GM23248 (cell line): ENCODE measurements around the gene ALDH3A1. TPM values are rescaled to one million over a fixed set of nuclear protein-coding genes. Genes with fewer than 3 reads are reported as not detected.

Experiments used
- DNase-seq: peaks from one replicate; pipeline ENCODE4 v3.0.0-alpha.2; 2015
- H2AFZ ChIP-seq: fragments of 200-600 bp; sonication (generic); 2 replicates; pipeline ENCODE4 v1.6.1; 2016; ENCODE audit warnings: antibody characterized with exemption
- H3F3A ChIP-seq: fragments of 200-600 bp; sonication (generic); 2 replicates; pipeline ENCODE4 v1.6.1; 2016; ENCODE audit warnings: mild to moderate bottlenecking, antibody characterized with exemption, mixed run types; ENCODE audit not compliant: insufficient read depth
- H3K27ac ChIP-seq: fragments of 200-600 bp; sonication (generic); 2 replicates; pipeline ENCODE4 v1.5.1; 2016; ENCODE audit warnings: mild to moderate bottlenecking
- H3K27me3 ChIP-seq: fragments of 200-600 bp; sonication (generic); replicated peaks from 2 replicates; pipeline ENCODE4 v1.6.1; 2016; ENCODE audit warnings: mild to moderate bottlenecking; ENCODE audit not compliant: insufficient read depth
- H3K36me3 ChIP-seq: fragments of 200-600 bp; sonication (generic); 2 replicates; pipeline ENCODE4 v1.6.1; 2016; ENCODE audit warnings: low read depth, mild to moderate bottlenecking
- H3K4me1 ChIP-seq: fragments of 200-600 bp; sonication (generic); 2 replicates; pipeline ENCODE4 v1.6.1; 2016; ENCODE audit warnings: mild to moderate bottlenecking; ENCODE audit not compliant: insufficient read depth
- H3K4me2 ChIP-seq: fragments of 200-600 bp; sonication (generic); one replicate; pipeline ENCODE4 v1.6.1; 2016; ENCODE audit warnings: mild to moderate bottlenecking; ENCODE audit not compliant: unreplicated experiment
- H3K4me3 ChIP-seq: fragments of 200-600 bp; sonication (generic); 2 replicates; pipeline ENCODE4 v1.5.1; 2016; ENCODE audit warnings: mild to moderate bottlenecking
- H3K79me2 ChIP-seq: fragments of 200-600 bp; sonication (generic); 2 replicates; pipeline ENCODE4 v1.6.1; 2016; ENCODE audit warnings: mild to moderate bottlenecking; ENCODE audit not compliant: insufficient read depth
- H3K9ac ChIP-seq: fragments of 200-600 bp; sonication (generic); 2 replicates; pipeline ENCODE4 v1.6.1; 2016; ENCODE audit warnings: mild to moderate bottlenecking
- H3K9me2 ChIP-seq: fragments of 200-600 bp; sonication (generic); 2 replicates; pipeline ENCODE4 v1.6.1; 2016; ENCODE audit warnings: mixed run types, mild to moderate bottlenecking, moderate library complexity; ENCODE audit not compliant: insufficient read depth
- H3K9me3 ChIP-seq: fragments of 200-600 bp; sonication (generic); one replicate; pipeline ENCODE4 v1.6.1; 2017; ENCODE audit warnings: low read depth
- H4K20me1 ChIP-seq: fragments of 200-600 bp; sonication (generic); 2 replicates; pipeline ENCODE4 v1.6.0; 2016; ENCODE audit not compliant: insufficient read depth
- EZH2 ChIP-seq: fragments of 200-600 bp; sonication (generic); IDR thresholded peaks from 2 replicates; pipeline ENCODE4 v1.6.1; 2018; ENCODE audit warnings: antibody characterized with exemption, mild to moderate bottlenecking; ENCODE audit not compliant: insufficient read depth, poor library complexity, severe bottlenecking
- EZH2phosphoT487 ChIP-seq: fragments of 200-600 bp; sonication (generic); IDR thresholded peaks from 2 replicates; pipeline ENCODE4 v1.6.1; 2018; ENCODE audit warnings: antibody characterized with exemption, moderate library complexity, mild to moderate bottlenecking, low read depth; ENCODE audit not compliant: insufficient read depth
- WGBS, 2 experiments: methylation state at CpG; one replicate each; pipeline ENCODE4 v1.1.6; 2015 to 2017; ENCODE audit warnings: low lambda C conversion rate in 2 of 2, low coverage in 1 of 2; ENCODE audit errors: missing lambda C conversion rate in 2 of 2; 5-methylcytosine and 5-hydroxymethylcytosine counted together
- in situ Hi-C: fragments of 300-500 bp; cut with MboI; formaldehyde crosslinking; loops from 2 replicates; pipeline ENCODE4 v1.15.0; 2020
- polyA plus RNA-seq: library from polyadenylated mRNA; unstranded; fragments of >200 nt; fragmentation: Nextera tagmentation; extraction: Ambion mirVana; gene quantifications from 2 replicates; pipeline ENCODE4 v1.2.1, GENCODE V29; 2016
- total RNA-seq: library from RNA; depleted of rRNA; stranded (reverse); fragments of >200 nt; shearing (Covaris generic); gene quantifications from 2 replicates; pipeline ENCODE4 v1.2.3, GENCODE V29; 2014

The ALDH3A1 gene
- total and polyA plus RNA-seq, 2 experiments from 2014 or later = 0.55 to 1.2 TPM

DNA sequence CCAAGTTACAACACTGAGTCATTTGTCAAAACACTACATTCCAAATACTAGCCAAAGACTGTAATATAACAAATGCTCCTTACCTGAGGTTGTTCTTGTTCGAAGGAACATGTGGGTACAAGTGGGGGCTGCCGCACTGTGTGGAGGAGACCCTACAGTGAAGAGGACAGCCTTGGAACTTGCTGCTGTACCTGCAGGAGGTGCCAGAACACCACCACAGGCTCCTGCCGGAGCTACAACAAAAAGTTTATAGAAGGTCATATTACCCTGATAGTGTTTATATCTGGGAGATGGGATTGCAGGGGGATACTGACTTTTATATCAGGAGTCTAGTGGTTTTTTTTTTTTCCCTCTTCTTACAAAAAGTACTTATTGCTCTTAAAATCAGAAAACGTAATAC, 37.8 kb upstream of the ALDH3A1 start:
- no peaks in the 10 kb centered on the region for H3K9me3 ChIP-seq
- H2AFZ ChIP-seq = no peak overlapping the region
- in situ Hi-C loops = no loop called here
- WGBS, 2 experiments = 66 to 69% methylated on average over 4 of the region's 4 CpGs
- H3K4me3 ChIP-seq = no peak overlapping the region
- no peaks in the 10 kb centered on the region for H3K27me3 ChIP-seq
- no peaks in the 10 kb centered on the region for H3K4me1 ChIP-seq
- TF ChIP-seq EZH2phosphoT487 (no peak), EZH2 (no peak)
- no peaks in the 10 kb centered on the region for H3F3A ChIP-seq
- no peak overlapping the region for H3K27ac ChIP-seq
- H3K36me3 ChIP-seq = 0 out of 2 replicates have a peak, but pooled peaks cover 10% of the 10 kb centered on the region
- H3K79me2 ChIP-seq = no peaks in the 10 kb centered on the region
- no peak overlapping the region for H3K4me2 ChIP-seq
- no peaks in the 10 kb centered on the region for H3K9me2 ChIP-seq
- no peak overlapping the region for H3K9ac ChIP-seq
- no peaks in the 10 kb centered on the region for H4K20me1 ChIP-seq
- no peak for DNase-seq

DNA sequence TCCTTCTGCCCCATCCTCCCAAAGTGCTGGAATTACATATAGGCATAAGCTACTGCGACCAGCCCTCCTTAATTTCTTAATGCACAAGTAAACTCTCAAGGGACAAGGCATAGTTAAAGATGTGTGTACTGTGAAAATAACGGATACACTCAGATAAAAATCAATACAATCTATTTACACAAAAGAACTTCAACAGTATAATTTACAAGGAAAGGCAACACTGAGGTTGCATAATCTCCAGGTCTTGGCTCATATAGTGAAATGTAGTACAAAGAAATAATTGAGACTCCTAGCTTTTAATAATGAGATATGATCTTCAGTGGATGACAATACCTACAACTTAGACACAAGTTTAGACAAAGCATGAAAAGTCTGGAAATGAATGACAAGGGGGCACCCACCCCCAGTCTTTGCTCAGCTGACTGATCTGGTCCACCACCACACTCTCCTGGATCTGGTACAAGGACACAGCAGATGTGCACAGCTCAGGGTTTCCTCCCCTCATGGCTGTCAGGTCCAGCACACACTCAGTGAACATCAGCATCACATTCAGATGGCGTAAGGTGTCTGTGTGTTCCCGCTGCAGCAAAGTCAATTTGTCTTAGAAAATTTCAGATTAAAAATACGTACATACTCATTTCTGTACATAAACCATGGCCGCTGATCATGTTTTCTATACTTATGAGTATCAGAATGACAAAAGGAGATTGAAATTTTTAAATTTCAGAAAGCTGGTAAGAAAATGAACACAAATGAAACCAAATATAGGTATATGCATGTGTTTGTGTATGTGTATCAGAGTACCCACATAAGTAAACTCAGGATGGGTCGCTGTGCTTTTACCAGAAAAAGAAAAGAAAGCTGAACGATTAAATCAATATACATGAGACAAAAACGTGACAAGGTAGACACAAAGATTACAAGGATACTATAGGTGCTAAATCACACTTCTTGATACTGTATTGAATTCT, 33.7 kb upstream of the ALDH3A1 start:
- WGBS, 2 experiments = 97% methylated on average over 9 of the region's 9 CpGs
- H3K9me3 ChIP-seq = no peaks in the 10 kb centered on the region
- no peaks in the 10 kb centered on the region for H3K79me2 ChIP-seq
- in situ Hi-C loops = no loop called here
- H3K4me1 ChIP-seq = no peaks in the 10 kb centered on the region
- no peak for DNase-seq
- no peak overlapping the region for H2AFZ ChIP-seq
- no peak overlapping the region for H3K4me2 ChIP-seq
- no peak overlapping the region for H3K9ac ChIP-seq
- H3K27me3 ChIP-seq = no peaks in the 10 kb centered on the region
- no peaks in the 10 kb centered on the region for H4K20me1 ChIP-seq
- no peak overlapping the region for H3K4me3 ChIP-seq
- H3K27ac ChIP-seq = no peak overlapping the region
- no peak for TF ChIP-seq EZH2
- no peak for TF ChIP-seq EZH2phosphoT487
- no peaks in the 10 kb centered on the region for H3K9me2 ChIP-seq
- H3K36me3 ChIP-seq = peaks cover 28% of the 10 kb centered on the region; the same call in 1 of the 2 replicates
- no peaks in the 10 kb centered on the region for H3F3A ChIP-seq

DNA sequence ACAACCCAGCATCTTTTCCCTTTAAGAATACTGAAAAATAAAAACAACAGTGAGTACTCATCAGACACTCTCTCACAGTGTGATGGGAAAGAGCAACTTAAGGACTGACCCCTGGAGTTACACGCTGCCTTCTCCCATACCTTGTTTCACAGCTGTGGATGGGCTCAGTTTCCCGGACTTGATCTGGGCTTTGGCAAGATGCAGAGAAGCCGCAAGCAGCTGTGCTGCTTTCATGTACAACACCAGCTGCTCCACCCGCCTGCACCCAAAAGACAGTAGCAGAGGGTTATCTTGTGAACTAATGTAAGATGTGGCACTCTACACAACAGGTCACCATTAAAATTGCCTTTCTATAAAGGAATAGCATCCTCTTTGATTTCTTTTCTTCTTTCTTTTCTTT, 32.7 kb upstream of the ALDH3A1 start:
- WGBS, 2 experiments = 96 to 97% methylated on average over 4 of the region's 4 CpGs
- in situ Hi-C loops = no loop called here
- H3K79me2 ChIP-seq = no peaks in the 10 kb centered on the region

DNA sequence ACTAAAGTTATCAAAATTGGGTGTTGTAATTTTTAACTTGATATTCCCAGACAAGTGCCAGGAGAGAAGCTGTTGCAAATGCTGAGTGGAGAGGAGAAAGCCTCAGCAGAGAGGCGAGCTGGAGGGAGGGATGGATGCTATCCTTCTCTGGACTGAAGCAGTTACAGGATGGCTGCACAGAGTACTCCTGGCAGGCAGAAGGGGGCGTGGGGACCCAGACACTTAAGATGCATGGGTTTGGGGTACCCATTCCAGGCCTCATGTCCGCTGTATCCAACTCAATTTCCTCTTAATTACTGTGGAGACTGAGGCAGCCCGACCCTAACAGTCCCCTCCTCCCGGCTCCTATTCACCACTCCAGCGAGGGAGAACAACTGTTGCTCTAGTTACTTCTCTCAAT, 25.4 kb upstream of the ALDH3A1 start:
- in situ Hi-C loops = loop anchor here (25.0 kb wide), 1 partner anchor 511 kb away; no protein-coding TSS in a partner anchor
- H3K27me3 ChIP-seq = no peaks in the 10 kb centered on the region
- no peak for TF ChIP-seq EZH2
- no peak for TF ChIP-seq EZH2phosphoT487

More for the DNA sequence above, 32.7 kb upstream of the ALDH3A1 start:
- Histone ChIP-seq H3K27me3 (no peaks in the 10 kb centered on the region), H3K9me3 (no peaks in the 10 kb centered on the region), H3K36me3 (peaks cover 33% of the 10 kb centered on the region; the same call in 1 of the 2 replicates), H3K9me2 (no peaks in the 10 kb centered on the region), H3K4me2 (no peak overlapping the region), H3K4me1 (no peaks in the 10 kb centered on the region), H3K9ac (no peak overlapping the region), H2AFZ (no peak overlapping the region), H3K27ac (no peak overlapping the region), H4K20me1 (no peaks in the 10 kb centered on the region), H3K4me3 (no peak overlapping the region), H3F3A (no peaks in the 10 kb centered on the region)
- DNase-seq = no peak
- no peak for TF ChIP-seq EZH2

More for the DNA sequence above, 25.4 kb upstream of the ALDH3A1 start:
- Histone ChIP-seq H3K36me3 (peaks cover 26% of the 10 kb centered on the region; the same call in 1 of the 2 replicates), H3K4me3 (no peak overlapping the region), H3K4me2 (no peak overlapping the region), H3K9ac (no peak overlapping the region), H2AFZ (no peak overlapping the region), H3K4me1 (peaks cover 11% of the 10 kb centered on the region), H3K9me3 (no peaks in the 10 kb centered on the region), H3F3A (no peaks in the 10 kb centered on the region), H3K79me2 (no peaks in the 10 kb centered on the region), H4K20me1 (no peaks in the 10 kb centered on the region), H3K9me2 (no peaks in the 10 kb centered on the region), H3K27ac (no peak overlapping the region)
- no peak for DNase-seq
- WGBS, 2 experiments = 71 to 72% methylated on average over 6 of the region's 6 CpGs
